B cell (primary cell): Measurements from ENCODE around the gene CTCFL. TPM values are rescaled to one million over a fixed set of nuclear protein-coding genes. Genes with fewer than 3 reads are reported as not detected.

Experiments
- ATAC-seq: fragments of 200-7000 bp; cut with Tn5 transposase; one replicate; pipeline ENCODE4 v1.10.0; 2021; ENCODE audit warnings: low read depth, mild to moderate bottlenecking, moderate number of reproducible peaks, moderate library complexity
- CTCF ChIA-PET: fragments of 350-600 bp; sonication (Branson Sonifier 250); formaldehyde crosslinking; loops from one replicate; lab custom pipeline; 2021; ENCODE audit warnings: antibody characterized with exemption, inconsistent platforms; lab: Charles Lee
- POLR2A ChIA-PET: fragments of 350-600 bp; sonication (Branson Sonifier 250); formaldehyde crosslinking; loops from one replicate; lab custom pipeline; 2021; ENCODE audit warnings: antibody characterized with exemption; lab: Charles Lee
- DNase-seq: peaks from one replicate; pipeline ENCODE4 v3.0.0; 2013
- H2AFZ ChIP-seq: 2 replicates; pipeline ENCODE4 v1.6.1; 2012; ENCODE audit warnings: mild to moderate bottlenecking, low read depth, low read length; ENCODE audit not compliant: insufficient read depth, poor library complexity, severe bottlenecking
- H3K27ac ChIP-seq, 2 donors: 1 replicate in 1 of 2; 2 replicates in 1 of 2; pipeline ENCODE4 v1.5.1; 2012 to 2013; ENCODE audit warnings: low read length in 2 of 2, mild to moderate bottlenecking in 2 of 2, moderate library complexity in 1 of 2
- H3K27me3 ChIP-seq, 4 experiments: fragments of 200-600 bp in 1 of 4; sonication (generic) in 1 of 4; replicated peaks in 1 of 4; 1 replicate in 2 of 4; 2 replicates in 2 of 4; pipeline versions ENCODE4 v1.6.1 to v1.7.0; 2013 to 2016; ENCODE audit warnings: low read length in 3 of 4, mild to moderate bottlenecking in 2 of 4, mixed read lengths in 1 of 4, moderate library complexity in 1 of 4; ENCODE audit not compliant: insufficient read depth in 4 of 4, control insufficient read depth in 3 of 4; ENCODE audit errors: control extremely low read depth in 1 of 4
- H3K36me3 ChIP-seq, 2 experiments: replicated peaks in 1 of 2; 1 replicate in 1 of 2; 2 replicates in 1 of 2; pipeline versions ENCODE4 v1.6.1 to v1.7.1; 2013; ENCODE audit warnings: low read length in 1 of 2; ENCODE audit not compliant: insufficient read depth in 2 of 2, control insufficient read depth in 1 of 2; ENCODE audit errors: control extremely low read depth in 1 of 2, extremely low read depth in 1 of 2
- H3K4me1 ChIP-seq, 2 donors: fragments of 200-600 bp in 1 of 2; sonication (generic) in 1 of 2; 1 replicate in 1 of 2; 2 replicates in 1 of 2; pipeline versions ENCODE4 v1.5.1 to v1.6.1; 2013 to 2017; ENCODE audit warnings: low read length in 2 of 2; ENCODE audit not compliant: control insufficient read depth in 2 of 2, insufficient read depth in 2 of 2
- H3K4me2 ChIP-seq: replicated peaks from 2 replicates; pipeline ENCODE3; 2012; ENCODE audit warnings: mild to moderate bottlenecking, low read depth, low read length; ENCODE audit not compliant: poor library complexity, severe bottlenecking
- H3K4me3 ChIP-seq, 5 experiments: fragments of 200-600 bp in 1 of 5; sonication (generic) in 1 of 5; 1 replicate in 3 of 5; 2 replicates in 2 of 5; pipeline versions ENCODE4 v1.5.1 to v1.7.0; 2011 to 2016; ENCODE audit warnings: low read length in 4 of 5, mild to moderate bottlenecking in 4 of 5, low read depth in 2 of 5, control low read depth in 1 of 5, moderate library complexity in 1 of 5; ENCODE audit not compliant: insufficient read depth in 1 of 5; ENCODE audit errors: control extremely low read depth in 1 of 5, extremely low read depth in 1 of 5
- H3K79me2 ChIP-seq: fragments of 200-600 bp; sonication (generic); one replicate; pipeline ENCODE4 v1.6.0; 2016; ENCODE audit warnings: low read length; ENCODE audit not compliant: control insufficient read depth, insufficient read depth
- H3K9ac ChIP-seq: fragments of 200-600 bp; sonication (generic); 2 replicates; pipeline ENCODE4 v1.6.1; 2017; ENCODE audit warnings: mild to moderate bottlenecking, low read length, moderate library complexity
- H3K9me3 ChIP-seq, 3 donors: one replicate each; pipeline versions ENCODE4 v1.6.1 to v1.7.1; 2013; ENCODE audit warnings: low read length in 2 of 3; ENCODE audit not compliant: control insufficient read depth in 2 of 3, insufficient read depth in 1 of 3; ENCODE audit errors: control extremely low read depth in 1 of 3
- H4K20me1 ChIP-seq: 2 replicates; pipeline ENCODE4 v1.6.0; 2012; ENCODE audit warnings: mild to moderate bottlenecking, low read length; ENCODE audit not compliant: insufficient read depth, control insufficient read depth, poor library complexity, severe bottlenecking
- H3K27ac Mint-ChIP-seq: one replicate; pipeline ENCODE4 v1.8.0; 2021; ENCODE audit warnings: mixed read lengths
- H3K27me3 Mint-ChIP-seq: one replicate; pipeline ENCODE4 v1.8.0; 2021; ENCODE audit warnings: mixed read lengths
- H3K4me1 Mint-ChIP-seq: one replicate; pipeline ENCODE4 v1.8.0; 2021; ENCODE audit warnings: mixed read lengths
- H3K4me3 Mint-ChIP-seq: one replicate; pipeline ENCODE4 v1.8.0; 2021; ENCODE audit warnings: mixed read lengths
- H3K9me3 Mint-ChIP-seq: one replicate; pipeline ENCODE4 v1.8.0; 2022; ENCODE audit warnings: mixed read lengths; ENCODE audit not compliant: insufficient read depth
- EZH2 ChIP-seq: IDR thresholded peaks from 2 replicates; pipeline ENCODE4 v1.6.1; 2012; ENCODE audit warnings: borderline replicate concordance, low read depth, mild to moderate bottlenecking, moderate library complexity, low read length; ENCODE audit not compliant: insufficient read depth, poor library complexity, severe bottlenecking
- WGBS: methylation state at CpG from one replicate; pipeline ENCODE4 v1.1.5; 2013; ENCODE audit warnings: missing lambda C conversion rate; ENCODE audit not compliant: insufficient coverage; 5-methylcytosine and 5-hydroxymethylcytosine counted together
- intact Hi-C: fragments of 100-400 bp; cut with micrococcal nuclease; formaldehyde crosslinking; loops from one replicate; pipeline ENCODE4 v1.10.0; 2022
- polyA plus RNA-seq: library from polyadenylated mRNA; depleted of rRNA; stranded (reverse); fragments of >200 nt; gene quantifications from 2 replicates; pipeline ENCODE4 v1.2.3, GENCODE V29; 2012
- total RNA-seq, 2 donors: library from RNA; stranded (reverse); fragments of 120-200 nt in 1 of 2; gene quantifications; 1 replicate in 1 of 2; 2 replicates in 1 of 2; pipeline versions ENCODE4 v1.2.3 to v1.2.4, GENCODE V29; 2013 to 2022
- TF ChIP-seq, protein P1 (sequence below): fragments of 200-600 bp; IDR thresholded peaks from one replicate; pipeline ENCODE4 v1.8.0; 2022; ENCODE audit warnings: antibody characterized with exemption, mild to moderate bottlenecking

Gene CTCFL
- total and polyA plus RNA-seq, 2 donors (not counting 1 experiment from before 2014, with no cell fraction given), result not detected

DNA sequence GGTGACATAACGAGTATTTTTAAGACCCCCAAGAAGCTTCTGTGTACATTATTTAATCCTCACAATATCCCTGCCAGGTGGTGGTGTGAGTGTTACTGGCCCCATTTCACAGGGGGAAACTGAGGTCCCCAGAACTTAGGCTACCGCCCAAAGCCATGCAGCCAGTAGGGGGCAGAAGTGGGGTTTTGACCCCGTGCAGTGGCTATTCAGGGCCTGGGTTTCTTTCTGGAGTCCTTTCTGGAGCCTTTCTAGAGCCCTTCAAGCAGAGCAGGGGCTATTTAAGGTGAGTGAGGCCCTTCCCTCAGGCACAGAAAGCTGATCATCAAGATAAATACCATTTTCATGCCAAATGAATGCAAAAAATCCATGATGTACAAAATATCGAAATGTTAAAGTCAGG, 59.0 kb downstream of the CTCFL start:
- Histone ChIP-seq H3K4me1 (peaks cover 19 to 33% of the 10 kb centered on the region in 2 donors), H3K9ac (no peak overlapping the region), H3K4me2 (no peak overlapping the region), H3K9me3 (peaks cover 0 to 3% (median 0%) of the 10 kb centered on the region in 3 donors), H3K36me3 (no peaks in the 10 kb centered on the region), H2AFZ (no peak overlapping the region), H3K79me2 (no peaks in the 10 kb centered on the region), H3K27me3 (no peaks in the 10 kb centered on the region), H3K4me3 (no peak overlapping the region), H3K27ac (no peak overlapping the region), H4K20me1 (no peaks in the 10 kb centered on the region)
- no peak for TF ChIP-seq EZH2
- TF ChIP-seq, protein P1, sequence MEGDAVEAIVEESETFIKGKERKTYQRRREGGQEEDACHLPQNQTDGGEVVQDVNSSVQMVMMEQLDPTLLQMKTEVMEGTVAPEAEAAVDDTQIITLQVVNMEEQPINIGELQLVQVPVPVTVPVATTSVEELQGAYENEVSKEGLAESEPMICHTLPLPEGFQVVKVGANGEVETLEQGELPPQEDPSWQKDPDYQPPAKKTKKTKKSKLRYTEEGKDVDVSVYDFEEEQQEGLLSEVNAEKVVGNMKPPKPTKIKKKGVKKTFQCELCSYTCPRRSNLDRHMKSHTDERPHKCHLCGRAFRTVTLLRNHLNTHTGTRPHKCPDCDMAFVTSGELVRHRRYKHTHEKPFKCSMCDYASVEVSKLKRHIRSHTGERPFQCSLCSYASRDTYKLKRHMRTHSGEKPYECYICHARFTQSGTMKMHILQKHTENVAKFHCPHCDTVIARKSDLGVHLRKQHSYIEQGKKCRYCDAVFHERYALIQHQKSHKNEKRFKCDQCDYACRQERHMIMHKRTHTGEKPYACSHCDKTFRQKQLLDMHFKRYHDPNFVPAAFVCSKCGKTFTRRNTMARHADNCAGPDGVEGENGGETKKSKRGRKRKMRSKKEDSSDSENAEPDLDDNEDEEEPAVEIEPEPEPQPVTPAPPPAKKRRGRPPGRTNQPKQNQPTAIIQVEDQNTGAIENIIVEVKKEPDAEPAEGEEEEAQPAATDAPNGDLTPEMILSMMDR, result no peak
- intact Hi-C loops, result no loop called here
- POLR2A ChIA-PET, result interaction anchor here (0.8 kb wide), 1 partner anchor 16 kb away, joined by 3 read pairs; no protein-coding TSS in a partner anchor
- no peak for DNase-seq
- Mint-ChIP-seq H3K9me3 (no peaks in the 10 kb centered on the region), H3K27me3 (peaks cover 10% of the 10 kb centered on the region), H3K27ac (peak overlapping the region; percentile 32), H3K4me3 (no peak overlapping the region), H3K4me1 (peaks cover 36% of the 10 kb centered on the region)
- no peak for ATAC-seq
- CTCF ChIA-PET, result no interaction called here
- 93% methylated on average over 3 of the region's 4 CpGs for WGBS

DNA sequence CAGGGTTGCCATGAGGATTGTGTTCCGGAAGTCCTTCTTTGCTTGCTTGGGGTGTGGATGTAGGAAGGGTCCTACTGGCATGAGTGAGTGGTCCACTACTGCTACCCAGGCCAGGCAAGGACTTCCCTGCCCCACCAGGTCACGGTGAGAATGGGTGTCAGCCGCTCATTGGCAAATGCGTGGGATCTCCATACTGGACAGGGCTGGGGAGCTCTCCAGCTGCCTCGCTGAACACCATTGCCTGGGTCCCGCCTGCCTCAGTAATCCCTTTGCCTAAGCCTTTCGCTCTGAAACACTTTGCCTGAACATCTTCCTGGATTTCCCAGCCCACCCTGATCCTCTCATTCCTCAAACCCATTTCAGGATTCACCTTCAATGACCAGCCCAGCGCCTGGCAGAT, 59.5 kb downstream of the CTCFL start:
- 98% methylated on average over 8 of the region's 8 CpGs for WGBS

More for the DNA sequence above, 59.5 kb downstream of the CTCFL start:
- no peaks in the 10 kb centered on the region for H3K9me3 Mint-ChIP-seq
- H3K27ac Mint-ChIP-seq, result no peak overlapping the region
- Histone ChIP-seq H3K9ac (no peak overlapping the region), H3K4me2 (no peak overlapping the region), H2AFZ (no peak overlapping the region), H4K20me1 (no peaks in the 10 kb centered on the region), H3K27me3 (no peaks in the 10 kb centered on the region), H3K4me3 (no peak overlapping the region), H3K79me2 (no peaks in the 10 kb centered on the region), H3K36me3 (no peaks in the 10 kb centered on the region), H3K9me3 (peaks cover 0 to 3% (median 0%) of the 10 kb centered on the region in 3 donors), H3K4me1 (peaks cover 19 to 29% of the 10 kb centered on the region in 2 donors), H3K27ac (no peak overlapping the region)
- H3K4me3 Mint-ChIP-seq, result no peak overlapping the region
- ATAC-seq, result no peak
- DNase-seq, result no peak
- CTCF ChIA-PET, result interaction anchor here (2.6 kb wide), 1 partner anchor 8 kb away, joined by 10 read pairs; no protein-coding TSS in a partner anchor
- H3K27me3 Mint-ChIP-seq, result peaks cover 10% of the 10 kb centered on the region
- H3K4me1 Mint-ChIP-seq, result peaks cover 34% of the 10 kb centered on the region
- TF ChIP-seq EZH2, result no peak
- TF ChIP-seq, protein P1, result no peak
- POLR2A ChIA-PET, result interaction anchor here (0.8 kb wide), 1 partner anchor 16 kb away, joined by 3 read pairs; no protein-coding TSS in a partner anchor
- intact Hi-C loops, result no loop called here
